ENCODE data around the gene FBRSL1.

Gene FBRSL1

GRCh38 chr12:132513458-132514135 is 23.6 kb downstream of the FBRSL1 start:
- no peak for DNase-seq

DNA sequence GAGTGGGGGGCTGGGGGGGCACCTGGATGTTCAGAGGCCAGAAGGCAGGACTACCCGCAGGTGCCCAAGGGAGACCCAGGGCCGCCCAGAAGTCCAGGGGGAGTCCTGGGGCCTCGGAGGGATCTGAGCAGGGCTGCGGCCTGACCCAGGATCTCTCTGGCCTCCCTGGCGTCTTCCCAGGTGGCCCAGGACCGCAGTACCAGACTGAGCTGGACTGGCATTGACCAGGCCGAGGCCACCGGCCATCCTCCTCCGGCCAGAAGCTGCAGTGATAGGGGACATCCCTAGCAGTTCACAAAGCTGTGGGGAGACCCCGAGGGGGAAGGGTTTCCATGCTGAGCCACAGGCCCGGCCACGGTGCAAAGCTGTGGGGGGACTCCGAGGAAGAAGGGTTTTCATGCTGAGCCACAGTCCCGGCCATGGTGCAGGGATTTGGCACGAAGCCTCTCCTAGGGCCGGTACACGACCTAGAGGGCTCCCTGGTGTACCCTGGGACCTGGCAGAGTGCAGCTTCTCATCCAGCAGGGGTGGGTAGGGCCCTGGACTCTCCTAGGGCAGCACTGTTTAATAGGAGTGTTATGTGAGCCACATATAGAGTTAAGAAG is 24.4 kb downstream of the FBRSL1 start:
- no peak for DNase-seq

GRCh38 chr12:132514838-132515237 is 24.9 kb downstream of the FBRSL1 start:
- no peak for DNase-seq

- DNase-seq, result no peak
Measured at GRCh38 chr12:132516095-132517012, 26.4 kb downstream of the FBRSL1 start.

- DNase-seq, result no peak
Measured at GRCh38 chr12:132517013-132517739, 27.2 kb downstream of the FBRSL1 start.

GRCh38 chr12:132517740-132518100 is 27.8 kb downstream of the FBRSL1 start:
- no peak for DNase-seq

GRCh38 chr12:132518354-132518992 is 28.5 kb downstream of the FBRSL1 start:
- DNase-seq, result no peak

- no peak for DNase-seq
Measured at GRCh38 chr12:132520421-132521199, 30.7 kb downstream of the FBRSL1 start.

GRCh38 chr12:132521200-132521580 is 31.2 kb downstream of the FBRSL1 start:
- no peak for DNase-seq

- DNase-seq, result no peak
Measured at GRCh38 chr12:132521712-132522292, 31.9 kb downstream of the FBRSL1 start.

GRCh38 chr12:132522592-132523380 is 32.8 kb downstream of the FBRSL1 start:
- no peak for DNase-seq

- DNase-seq, result peak; percentile 90
Measured at GRCh38 chr12:132523576-132524331, 33.8 kb downstream of the FBRSL1 start.

- no peak for DNase-seq
Measured at GRCh38 chr12:132524405-132524804, 34.5 kb downstream of the FBRSL1 start.

DNA sequence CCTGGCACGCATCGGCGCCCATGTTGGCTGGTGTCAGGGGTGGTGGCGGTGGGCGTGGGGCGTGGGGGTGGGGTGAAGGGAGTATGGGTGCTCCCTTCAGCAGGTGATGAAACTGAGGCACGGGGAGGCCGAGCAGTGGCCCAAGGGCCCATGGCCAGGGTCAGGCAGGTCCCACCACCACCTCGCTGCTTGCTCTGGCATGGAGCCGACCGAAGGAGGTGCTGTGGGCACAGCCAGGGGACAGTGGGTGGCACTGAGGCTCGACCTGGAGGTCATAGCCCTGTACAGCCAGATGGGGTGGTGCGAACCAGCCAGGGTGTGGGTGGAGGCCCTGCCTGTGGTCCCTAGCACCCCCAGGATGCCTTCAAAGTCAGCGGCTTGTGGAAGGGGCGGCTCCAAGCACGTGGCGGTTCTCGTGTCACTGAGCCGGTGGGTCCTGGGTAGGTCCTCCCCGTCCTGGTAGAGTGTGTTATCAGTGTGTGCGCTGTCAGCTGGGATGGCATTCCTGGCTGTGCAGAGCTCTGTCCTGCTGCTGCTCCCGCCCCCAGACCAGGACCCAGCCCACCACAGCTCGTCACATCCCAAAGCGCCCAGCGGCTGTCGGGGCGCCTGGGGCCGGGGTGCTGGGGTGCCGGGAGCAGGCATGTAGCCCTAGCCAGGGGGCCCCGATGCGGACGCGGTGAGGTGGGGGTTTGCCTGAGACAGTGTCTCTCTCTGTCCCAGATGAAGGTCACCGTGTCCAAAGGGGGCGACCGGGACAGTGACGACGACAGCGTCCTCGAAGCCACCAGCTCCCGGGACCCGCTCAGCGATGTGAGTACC is 35.3 kb downstream of the FBRSL1 start:
- DNase-seq, result no peak

DNA sequence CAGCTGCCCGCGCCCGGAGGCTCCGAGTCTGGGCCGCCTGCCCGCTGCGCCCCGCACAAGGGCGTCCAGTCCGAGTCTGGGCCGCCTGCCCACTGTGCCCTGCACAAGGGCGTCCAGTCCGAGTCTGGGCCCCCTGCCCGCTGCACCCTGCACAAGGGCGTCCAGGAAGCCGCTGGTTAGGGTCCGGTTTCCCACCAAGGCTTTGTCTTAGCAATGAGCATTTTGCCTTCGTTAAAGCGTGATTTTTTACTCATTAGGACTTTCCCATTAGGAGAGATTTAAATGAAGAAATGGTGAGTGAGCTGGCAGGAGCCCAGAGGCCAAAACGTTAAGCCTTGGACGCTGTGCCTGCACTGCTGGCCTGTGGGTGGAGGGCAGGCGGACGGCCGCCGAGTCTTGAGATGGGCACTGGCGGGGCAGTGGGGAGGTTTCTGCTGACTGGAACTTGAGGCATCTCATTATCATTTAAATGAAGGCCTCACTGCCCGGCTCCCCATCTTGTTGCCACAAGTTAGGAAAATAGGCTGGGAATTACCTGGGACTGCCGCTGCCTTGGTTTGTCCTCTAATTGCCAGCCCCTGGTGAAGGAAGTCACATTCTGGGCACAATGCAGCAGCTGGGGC is 36.0 kb downstream of the FBRSL1 start:
- no peak for DNase-seq

DNA sequence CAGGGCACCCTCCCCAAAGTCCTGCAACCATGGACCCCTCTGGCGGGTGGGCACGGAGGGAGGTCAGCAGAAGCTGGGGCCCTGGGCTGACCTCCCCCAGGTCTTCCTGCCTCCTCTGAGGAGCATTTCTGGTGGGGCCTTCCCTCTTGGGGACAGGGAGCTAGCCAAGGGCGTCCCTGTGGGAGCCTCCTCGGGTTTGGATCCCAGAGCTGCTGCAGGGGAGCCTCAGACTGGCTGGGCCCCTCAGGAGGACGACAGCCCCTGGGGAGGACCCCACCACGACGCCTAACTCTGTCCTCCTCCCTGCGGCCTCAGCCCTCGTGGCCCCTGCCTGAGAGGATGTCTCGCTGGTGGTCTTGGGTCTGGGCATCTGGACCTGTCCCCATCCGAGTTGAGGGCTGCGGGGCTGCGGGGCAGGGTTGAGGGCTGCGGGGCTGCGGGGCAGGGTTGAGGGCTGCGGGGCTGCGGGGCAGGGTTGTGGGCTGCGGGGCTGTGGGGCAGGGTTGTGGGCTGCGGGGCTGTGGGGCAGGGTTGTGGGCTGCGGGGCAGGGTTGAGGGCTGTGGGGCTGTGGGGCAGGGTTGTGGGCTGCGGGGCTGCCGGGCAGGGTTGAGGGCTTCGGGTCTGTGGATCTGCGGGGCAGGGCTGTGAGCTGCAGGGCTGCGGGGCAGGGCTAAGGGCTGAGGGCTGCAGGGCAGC is 37.4 kb downstream of the FBRSL1 start:
- DNase-seq, result no peak

- no peak for DNase-seq
Measured at GRCh38 chr12:132527883-132528264, 37.9 kb downstream of the FBRSL1 start.
